Measurements from ENCODE around the gene ZC3H7A.

Gene ZC3H7A

DNA sequence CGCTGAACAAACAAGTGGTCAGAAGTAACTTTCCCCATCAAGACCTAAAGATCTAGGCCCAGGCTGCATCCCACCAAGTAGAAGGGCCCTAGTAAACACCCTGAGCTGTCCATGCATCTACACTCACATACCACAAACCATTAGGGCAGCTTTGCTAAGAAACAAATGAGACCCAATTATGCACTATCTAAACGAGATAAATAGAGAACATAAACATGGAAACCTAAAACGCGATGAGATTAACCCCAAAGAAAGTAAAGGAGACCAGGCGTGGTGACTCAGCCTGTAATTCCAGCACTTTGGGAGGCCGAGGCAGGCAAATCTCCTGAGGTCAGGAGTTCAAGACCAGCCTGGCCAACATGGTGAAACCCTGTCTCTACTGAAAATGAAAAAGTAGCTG, 60.2 kb downstream of the ZC3H7A start:
- no peak for DNase-seq

DNA sequence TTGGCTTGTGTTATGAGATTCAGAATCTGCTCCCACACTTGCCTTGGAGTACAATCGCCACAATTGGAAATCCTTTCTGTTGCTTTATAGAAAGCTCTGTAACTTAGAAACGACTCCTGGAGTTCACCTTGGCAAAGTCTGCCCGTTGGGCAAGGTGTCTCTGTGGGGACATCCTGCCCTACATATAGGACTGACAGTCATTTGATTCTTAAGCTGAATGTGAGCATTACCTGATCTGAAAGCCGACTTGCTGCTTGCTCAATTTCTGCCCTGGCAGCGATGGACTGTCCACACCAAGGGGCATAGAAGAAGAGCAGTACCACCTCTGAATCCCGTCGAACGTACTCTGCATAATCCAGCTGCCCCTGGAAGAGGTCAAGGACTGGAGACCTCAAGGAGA, 61.3 kb downstream of the ZC3H7A start:
- DNase-seq = no peak

DNA sequence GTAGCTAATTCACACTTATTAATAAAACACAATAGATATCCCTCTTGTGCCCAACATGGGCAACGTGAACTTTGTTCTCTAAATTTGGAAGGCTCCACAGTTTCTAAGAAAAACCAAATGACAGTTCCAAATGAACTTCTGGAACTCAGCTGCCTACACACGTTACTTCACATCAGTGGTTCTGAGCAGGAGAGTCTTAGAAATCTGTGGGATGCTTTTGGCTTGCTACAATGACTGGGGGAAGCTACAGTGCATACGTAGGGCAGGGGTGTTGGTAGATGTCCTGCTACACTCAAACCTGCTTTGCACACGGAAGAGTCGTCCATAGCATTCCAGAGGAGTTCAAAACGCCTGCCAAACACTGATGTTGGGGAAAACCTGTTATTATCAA, 62.4 kb downstream of the ZC3H7A start:
- no peak for DNase-seq

DNA sequence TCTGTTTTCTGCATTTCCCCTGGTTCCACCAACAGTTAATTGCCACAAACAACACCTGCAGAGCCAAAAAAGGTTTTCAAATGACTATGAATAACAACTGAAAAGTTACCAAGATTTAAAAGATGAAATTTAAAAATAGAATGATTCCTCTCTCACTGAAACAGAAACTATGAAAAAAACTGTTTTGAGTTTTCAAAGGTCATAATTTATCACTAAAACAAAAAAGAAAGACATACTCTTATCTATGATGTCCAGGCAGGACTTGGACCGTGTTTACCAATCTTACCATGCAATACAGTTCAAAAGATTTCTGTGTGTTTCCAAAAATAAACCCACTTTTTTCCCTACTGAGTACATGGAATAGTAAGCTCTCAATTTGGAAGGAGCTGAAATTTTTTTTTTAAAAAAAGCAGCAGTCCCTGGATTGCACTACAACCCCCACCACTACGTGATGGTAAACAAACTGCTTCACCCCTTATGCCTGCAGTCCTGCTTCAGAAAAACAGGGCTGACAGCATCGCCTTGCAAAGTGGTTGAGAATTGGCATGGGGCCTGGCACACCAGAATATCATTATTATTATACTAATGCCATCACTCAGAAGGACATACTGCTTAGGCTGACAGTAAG, 62.9 kb downstream of the ZC3H7A start:
- DNase-seq = no peak

DNA sequence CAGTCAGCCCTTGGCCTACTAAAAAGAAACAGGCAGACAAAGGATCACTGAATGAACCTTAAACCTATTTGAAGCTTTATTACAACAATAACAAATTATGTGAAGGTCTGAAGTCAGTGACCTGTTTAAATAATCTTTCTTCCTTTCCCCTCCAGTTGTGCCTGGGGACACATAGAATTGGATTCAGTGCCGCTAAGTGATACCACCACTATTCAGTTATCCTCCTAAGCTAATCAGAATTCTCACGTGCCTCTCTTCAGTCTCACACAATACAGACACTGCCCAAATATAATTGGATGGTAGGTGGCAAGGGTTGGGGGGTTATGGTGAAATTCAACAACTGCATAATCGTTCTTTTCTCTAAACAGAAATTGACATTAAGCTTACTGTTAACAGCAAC, 65.8 kb downstream of the ZC3H7A start:
- no peak for DNase-seq

DNA sequence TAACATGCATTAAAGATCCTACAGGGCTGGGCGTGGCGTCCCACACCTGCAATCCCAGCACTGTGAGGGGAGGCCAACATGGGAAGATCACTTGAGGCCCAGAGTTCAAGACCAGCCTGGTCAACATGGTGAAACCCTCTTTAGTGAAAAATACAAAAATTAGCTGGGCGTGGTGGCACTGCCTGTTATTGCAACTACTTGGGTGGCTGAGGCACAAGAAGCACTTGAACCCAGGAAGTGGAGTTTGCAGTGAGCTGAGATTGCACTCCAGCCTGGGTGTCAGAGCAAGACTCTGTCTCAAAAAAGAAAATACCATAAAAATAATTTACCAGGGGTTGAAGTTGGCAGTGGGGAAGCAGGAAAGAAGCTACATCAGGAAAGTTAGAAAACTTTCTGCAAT, 67.3 kb downstream of the ZC3H7A start:
- DNase-seq = no peak

DNA sequence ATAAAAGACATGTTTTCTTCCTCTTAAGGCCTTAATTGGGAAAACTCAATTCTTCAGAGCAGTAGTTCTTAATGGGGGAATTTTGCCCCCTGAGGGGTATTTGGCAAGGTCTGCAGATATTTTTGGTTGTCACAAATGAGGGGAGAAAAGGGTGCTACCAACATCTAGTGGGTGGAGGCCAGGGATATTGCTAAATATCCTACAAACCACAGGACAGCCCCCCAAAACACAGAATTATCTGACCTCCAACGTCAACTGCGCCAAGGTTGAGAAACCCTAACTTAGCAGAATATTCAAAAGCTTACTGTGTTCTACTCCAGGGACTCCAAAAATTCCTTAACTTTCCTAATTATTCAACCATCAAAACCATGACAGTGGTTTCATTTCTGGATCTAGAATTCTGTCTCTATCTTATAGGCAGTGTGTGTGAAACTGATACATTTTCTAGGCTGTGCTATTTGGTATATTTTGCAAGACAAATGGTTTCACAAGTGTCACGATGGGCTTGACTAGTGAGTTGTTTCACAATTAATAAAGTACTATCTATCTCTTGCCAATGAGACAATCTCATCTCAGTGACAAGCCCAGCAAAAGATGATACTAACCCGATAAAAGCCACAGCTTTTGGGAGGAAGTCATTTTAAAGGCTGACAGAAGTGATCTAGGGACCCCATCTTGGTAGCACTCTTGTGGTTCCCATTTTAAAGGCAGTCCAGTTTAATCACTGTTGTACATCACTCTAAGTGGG, 69.1 kb downstream of the ZC3H7A start:
- DNase-seq = no peak

DNA sequence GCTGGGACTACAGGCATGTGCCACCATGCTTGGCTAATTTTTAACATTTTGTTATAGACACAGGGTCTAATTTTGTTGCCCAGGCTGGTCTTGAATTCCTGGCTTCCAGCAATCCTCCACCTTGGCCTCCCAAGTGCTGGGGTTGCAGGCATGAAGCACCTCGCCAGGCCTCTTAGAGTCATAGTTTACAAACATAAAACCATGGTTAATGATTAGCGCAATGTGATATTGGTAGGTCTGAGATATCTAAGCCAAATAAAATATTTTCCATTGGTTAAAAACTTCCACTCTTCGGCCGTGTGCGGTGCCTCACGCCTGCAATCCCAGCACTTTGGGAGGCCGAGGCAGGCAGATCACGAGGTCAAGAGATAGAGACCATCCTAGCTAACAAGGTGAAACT, 71.0 kb downstream of the ZC3H7A start:
- DNase-seq = no peak

DNA sequence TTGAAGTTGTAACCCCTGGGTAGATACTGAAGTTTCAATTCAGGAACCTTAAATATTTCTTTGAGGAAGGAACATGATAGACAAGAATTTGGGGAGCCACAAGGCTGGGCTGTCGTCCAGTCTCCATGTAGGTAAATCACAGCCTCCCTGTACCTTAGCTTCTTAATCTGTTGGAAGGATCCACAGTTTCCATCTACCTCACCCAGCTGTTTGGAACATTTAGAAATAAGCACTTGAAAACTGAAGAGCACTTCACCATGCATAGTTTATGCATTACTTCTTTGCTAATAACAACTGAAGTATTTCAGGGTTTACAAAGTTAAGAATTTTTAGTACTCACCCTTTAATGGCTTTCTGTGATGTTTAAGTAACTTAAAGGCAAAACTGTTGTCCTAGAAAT, 71.6 kb downstream of the ZC3H7A start:
- DNase-seq = no peak

DNA sequence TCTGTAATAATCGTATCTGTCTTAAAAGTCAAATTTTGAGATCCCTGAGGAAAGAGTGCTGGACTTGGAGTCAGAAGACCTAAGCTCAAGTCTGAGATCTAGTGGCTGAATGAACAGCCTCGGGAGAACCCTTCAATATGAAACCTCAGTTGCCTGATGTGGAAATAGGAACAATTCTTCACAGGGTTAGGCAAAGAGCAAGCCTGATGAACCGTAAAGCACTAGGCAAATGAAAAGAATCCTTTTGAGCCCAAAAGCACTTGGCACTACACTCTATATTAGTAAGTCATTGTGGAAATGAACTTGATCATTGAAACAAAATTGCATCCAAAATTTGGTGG, 74.6 kb downstream of the ZC3H7A start:
- DNase-seq = no peak

DNA sequence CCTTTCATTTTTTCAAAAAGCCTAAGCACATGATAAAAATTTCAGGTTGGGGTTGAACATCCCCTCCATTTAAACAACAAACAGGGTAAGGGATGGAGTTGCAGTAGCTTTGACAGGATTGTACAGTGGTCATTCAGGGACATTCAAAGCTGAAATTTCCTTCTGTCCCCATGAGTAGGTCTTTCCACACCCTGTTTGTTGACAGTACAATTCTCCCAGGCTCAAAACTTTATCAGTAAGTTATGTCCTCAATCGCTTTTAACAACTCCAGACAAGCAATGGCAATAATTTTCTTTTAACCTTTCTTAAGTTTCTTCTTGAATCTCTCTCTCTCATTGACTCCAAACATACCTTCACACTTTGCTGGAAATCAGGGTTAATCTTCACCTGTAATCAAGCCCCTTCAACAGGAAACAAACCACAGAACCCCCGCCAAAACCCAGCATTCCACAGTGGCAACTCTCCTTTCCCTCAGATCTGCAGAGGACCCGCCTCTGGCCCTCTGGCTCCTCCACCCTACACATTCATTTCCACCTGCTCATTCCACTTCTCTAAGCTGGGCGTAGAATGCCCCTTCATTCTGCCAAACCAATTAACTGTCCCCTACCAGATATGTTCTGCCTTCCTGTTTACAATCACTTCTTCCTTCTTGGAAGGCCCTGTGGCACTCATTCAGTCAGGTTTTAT, 75.1 kb downstream of the ZC3H7A start:
- no peak for DNase-seq

DNA sequence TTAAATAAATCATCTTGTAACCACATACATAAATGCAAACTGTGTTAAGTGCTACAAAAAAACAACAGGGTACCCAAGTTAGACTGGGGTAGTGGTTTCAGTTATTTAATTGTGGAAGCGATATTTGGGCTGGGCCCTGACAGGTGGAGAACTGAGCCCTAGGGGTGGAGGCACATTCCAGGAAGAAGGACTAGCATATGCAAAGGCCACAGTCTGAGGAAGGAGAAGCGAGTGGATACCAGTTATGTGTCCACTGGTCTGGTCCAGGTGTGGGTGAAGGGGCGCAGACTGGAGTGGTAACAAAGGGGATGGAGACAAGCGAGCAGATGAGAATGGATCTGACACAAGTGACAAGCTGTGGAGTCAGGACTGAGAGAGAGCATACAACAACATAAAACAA, 77.3 kb downstream of the ZC3H7A start:
- no peak for DNase-seq

DNA sequence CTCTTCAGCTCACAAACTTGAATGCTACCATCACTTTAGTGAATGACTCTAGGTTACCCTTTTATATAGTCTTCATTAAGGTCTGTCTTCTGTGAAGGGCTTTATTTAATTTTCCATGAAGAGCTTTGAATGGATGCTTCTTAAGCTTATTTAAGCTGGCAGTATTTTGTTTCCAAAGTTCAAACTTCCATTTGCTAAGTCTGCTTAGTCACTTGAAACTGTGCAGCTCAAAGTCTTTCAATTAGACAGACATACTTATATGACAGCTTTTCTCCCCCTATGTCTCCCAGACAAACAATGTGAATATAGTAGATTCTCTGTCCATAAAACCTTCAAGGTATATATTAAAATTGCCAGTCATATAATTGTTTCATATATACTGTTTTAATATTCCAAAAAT, 77.9 kb downstream of the ZC3H7A start:
- DNase-seq = no peak

DNA sequence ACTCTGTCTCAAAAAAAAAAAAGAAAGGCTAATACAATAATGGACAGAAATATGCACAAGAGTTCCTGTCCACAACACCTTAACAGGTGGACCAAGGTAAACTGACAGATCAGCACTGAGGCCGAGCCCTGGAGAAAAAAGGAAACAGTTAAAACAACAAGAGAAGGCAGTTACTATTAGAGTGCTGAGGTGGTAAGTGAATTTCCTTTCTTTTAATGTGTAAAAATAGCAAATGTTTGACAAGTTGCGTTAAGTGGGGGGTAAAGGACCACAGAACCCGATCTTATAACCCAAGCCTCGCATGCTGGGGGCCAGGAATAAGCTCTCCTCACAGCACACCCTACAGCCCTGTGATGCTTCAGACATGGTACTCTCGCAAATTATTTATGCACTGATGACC, 79.2 kb downstream of the ZC3H7A start:
- DNase-seq = no peak

DNA sequence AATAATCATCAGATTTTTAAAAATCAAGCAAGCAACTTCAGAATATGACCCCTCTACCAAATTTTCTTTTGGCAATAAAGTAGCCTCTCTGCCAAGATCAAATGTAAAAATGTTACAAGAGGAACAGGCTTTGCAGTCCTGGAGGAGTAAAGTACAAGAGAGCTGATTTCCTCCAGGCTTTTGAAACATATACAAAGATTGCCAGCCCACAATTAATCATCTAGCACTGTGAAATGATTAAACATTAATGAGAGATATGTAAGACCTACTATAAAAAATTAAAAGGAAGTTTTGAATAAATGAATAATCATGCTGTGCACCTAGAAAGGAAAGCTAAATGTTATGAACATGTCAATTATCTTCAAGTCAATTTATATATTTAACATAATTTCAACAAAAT, 80.7 kb downstream of the ZC3H7A start:
- DNase-seq = no peak

DNA sequence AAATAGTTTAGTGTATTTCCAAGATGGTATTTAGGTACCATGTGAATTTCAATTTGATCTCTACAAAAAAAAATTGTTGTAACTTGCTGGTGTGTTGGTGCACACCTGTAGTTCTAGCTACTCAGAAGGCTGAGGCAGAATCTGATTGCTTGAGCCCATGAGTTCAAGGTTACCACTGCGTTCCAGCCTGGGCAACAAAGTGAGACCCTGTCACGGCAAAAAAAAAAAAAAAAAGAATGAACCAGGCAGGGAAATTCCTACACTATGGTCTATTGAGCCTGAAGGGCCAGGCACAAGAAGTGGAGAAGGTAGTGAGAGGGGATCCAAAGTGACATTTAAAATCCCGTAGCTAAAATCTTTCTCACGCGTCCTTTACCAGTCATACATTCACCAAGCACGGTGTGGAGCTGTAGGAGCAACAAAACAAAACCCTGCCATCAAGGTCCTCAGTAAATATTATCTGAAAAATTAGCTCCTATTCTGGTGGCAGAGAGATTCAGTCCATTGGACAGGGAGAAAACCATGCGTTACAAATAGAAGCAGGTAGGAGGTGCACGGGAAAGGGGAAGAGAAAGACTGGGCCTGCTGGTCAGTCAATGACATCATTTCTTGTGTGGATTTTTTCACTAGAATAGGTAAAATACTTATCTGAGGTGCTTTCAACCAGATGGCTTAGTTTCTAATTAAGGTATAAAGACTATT, 81.7 kb downstream of the ZC3H7A start:
- peak in 1 of 14 donors; percentile 34 for DNase-seq

DNA sequence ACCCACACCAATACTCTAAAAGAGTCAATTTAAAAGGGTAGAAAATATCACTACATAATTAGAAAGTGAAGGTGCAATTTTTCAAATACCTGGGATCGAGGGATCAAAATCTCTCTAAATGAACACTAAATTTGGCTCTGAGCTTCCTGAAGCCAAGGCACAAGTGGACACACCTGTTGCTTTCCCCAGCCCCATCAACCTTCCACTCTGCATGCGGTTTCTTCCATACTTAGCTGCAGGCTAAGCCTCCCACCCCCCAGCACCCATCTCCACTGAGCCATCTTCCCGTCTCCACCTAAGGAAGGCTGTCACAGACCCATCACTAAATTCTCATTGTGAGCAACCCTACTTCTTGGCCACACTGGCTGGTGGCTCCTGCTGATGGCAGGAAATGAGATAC, 84.9 kb downstream of the ZC3H7A start:
- no peak for DNase-seq

DNA sequence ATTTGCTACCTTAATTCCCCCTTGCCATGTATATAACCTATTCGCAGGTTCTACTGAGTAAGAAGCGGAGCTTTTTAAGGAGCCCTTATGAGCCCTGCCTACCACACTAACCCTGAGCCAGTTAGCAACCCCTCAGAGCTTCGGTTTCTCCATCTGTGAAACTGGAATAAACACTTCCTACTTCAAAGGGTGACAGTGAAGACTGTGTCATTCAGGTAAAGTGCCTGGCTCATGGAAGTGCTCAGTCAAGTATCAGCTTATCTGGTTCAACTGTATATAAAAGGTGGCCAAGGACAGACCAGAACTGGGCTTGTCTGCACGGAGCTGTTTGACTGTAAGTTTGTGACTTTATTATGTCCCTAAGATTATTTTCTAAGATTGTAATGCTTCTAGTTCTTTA, 85.4 kb downstream of the ZC3H7A start:
- no peak for DNase-seq

DNA sequence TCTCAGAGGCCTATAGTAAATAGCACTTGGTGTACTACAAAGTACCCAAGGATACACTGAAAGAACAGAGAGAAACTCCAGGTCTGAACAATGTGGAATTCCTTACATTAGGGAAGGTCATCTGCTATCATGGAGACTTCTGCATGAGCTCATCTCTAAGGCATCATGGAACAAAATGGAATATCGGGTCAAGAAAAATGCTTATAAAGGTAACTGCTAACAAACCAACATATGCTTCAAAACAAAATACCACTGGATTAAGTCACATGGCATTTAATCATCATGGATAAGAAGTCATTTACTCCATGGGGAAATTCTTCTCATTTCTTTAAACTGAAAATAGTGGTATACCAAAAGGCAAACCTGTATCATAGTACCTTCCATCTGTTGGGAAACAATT, 88.6 kb downstream of the ZC3H7A start:
- DNase-seq = no peak

DNA sequence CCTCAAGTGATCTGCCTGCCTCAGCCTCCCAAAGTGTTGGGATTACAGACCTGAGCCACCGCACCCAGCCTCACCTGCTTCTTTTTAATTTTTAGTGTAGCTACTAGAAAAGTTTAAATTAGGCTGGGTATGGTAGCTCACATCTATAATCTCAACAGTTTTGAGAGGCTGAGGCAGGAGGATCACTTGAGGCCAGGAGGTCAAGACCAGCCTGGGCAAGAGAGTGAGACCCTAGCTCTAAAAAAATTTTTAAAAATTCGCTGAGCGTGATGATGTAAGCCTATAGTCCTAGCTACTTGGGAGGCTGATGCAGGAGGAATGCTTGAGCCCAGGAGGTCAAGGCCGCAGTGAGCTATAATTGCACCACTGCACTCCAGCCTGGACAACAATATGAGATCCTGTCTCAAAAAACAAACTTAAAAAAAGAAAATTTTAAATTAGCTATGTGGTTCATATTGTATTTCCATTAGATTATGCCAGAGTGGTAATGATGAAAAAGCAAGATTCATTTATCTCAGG, 89.3 kb downstream of the ZC3H7A start:
- DNase-seq = no peak

DNA sequence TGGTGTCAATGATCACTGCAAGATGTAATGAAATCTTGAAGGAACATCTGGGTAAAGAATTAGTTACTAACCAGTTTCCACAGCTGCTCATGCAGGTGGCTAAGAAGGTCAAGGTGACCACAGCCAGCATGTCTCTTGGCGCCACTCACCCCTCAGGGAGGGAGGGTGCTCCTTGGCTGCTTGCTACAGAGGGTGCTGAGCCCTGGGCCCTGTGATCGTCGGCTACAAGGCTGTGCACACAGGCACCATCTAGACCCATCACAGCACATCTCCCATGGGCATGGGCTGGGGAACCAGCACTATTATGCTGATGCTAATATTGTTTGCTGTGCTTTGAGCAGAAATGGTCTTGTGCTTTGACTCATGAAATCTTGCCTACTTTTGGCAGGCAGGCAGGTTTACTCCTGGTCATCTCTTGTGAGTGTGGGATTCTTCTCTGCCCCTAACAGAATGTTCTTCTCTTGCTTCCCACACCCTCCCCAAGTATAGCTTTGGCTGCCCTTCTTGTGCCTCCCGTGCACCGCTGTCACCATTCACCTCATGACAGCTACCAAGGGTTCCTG, 90.8 kb downstream of the ZC3H7A start:
- DNase-seq = peak in 6 of 14 donors; percentile 7 to 41 (median 30)

DNA sequence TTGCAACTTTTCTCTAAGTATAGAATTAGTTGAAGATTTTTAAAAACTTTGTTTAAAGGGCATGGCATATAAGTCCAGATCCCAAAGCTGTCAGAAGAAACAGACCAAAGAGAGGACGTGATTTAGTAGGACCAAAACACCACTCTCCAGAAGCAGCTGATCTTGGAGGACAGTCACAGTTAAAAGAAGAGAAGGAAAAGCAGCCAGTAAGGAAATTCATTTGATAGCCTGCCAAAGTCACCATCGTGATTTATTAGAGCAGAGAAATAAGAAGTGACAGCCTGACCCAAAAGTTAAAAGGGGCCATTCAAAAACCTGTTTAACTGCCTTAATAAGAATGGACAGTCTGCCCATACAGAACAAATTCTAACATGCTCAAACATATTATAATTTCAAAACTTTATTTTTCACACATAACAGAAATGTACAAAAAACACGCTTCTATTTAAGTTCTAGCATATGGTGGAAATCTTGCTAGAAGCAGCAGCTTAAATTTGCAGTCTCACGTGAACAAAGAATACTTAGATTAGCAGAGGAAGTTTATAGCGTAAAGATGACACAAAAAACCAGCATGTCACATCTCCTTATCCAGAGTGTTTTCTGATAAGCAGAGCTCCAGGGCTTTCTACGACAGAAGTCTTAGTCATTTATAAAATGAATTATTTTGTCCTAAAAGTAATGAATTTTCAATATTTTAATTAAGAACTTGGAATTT, 91.6 kb downstream of the ZC3H7A start:
- DNase-seq = peak in 1 of 14 donors; percentile 33
